ENCODE results near the gene CYRIA. TPM values are rescaled to one million over a fixed set of nuclear protein-coding genes. Genes with fewer than 3 reads are reported as not detected.

The CYRIA gene
- total and polyA plus RNA-seq, 8 donors: 11.6 to 21.3 (median 15.3) TPM

DNA sequence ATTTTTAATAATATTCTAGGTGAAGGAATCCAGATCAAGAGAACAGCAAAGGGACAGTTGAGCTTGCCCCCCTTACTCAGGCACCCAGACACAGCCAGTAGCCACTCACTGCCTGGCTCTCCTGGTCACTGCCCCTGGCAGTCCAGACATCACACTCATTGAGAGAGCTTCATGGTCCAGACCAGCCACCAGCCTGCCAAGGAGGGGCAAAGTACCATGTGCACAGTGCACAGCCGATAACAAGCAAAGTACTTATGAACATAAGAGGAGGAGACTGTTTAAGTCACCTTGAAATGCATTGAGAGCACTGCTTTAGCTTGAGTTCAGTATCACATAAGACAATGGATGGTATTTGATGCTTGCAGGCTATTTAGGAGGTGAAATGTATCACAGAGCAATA lies 21.6 kb upstream of the CYRIA start:
- TF ChIP-seq, protein P1, sequence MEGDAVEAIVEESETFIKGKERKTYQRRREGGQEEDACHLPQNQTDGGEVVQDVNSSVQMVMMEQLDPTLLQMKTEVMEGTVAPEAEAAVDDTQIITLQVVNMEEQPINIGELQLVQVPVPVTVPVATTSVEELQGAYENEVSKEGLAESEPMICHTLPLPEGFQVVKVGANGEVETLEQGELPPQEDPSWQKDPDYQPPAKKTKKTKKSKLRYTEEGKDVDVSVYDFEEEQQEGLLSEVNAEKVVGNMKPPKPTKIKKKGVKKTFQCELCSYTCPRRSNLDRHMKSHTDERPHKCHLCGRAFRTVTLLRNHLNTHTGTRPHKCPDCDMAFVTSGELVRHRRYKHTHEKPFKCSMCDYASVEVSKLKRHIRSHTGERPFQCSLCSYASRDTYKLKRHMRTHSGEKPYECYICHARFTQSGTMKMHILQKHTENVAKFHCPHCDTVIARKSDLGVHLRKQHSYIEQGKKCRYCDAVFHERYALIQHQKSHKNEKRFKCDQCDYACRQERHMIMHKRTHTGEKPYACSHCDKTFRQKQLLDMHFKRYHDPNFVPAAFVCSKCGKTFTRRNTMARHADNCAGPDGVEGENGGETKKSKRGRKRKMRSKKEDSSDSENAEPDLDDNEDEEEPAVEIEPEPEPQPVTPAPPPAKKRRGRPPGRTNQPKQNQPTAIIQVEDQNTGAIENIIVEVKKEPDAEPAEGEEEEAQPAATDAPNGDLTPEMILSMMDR (IDR thresholded peaks at IDR 0.05): no peak
- Histone ChIP-seq H3K27ac (no peak overlapping the region), H3K27me3 (no peaks in the 10 kb centered on the region), H3K9me3 (no peaks in the 10 kb centered on the region), H3K4me1 (no peaks in the 10 kb centered on the region), H3K4me3 (no peak overlapping the region), H3K36me3 (no peaks in the 10 kb centered on the region)
- DNase-seq (no peak), ATAC-seq (no peak)
- intact Hi-C loops (cut with DNase I): no loop called here

DNA sequence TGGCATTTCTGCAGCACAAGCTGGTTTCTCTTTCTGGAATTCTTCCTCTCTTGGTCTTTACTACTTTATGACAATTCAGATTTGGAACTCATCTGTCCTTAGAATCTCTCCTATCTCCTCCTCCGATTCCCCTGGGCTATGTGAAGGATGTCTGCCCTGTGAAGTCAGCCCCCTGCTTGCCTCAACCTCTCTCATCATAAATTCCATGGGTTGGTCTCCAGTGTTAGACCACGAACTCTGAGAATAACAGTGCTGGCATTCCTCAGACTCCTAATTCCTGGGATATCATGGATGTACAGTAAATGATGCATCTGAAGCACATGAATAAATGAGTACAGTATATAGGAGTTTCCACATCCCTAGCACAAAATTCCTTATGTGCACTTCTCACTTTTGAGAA lies 21.0 kb upstream of the CYRIA start:
- no peak overlapping the region for H3K27ac ChIP-seq
- no peaks in the 10 kb centered on the region for H3K36me3 ChIP-seq
- no peaks in the 10 kb centered on the region for H3K27me3 ChIP-seq
- H3K4me1 ChIP-seq: no peaks in the 10 kb centered on the region
- DNase-seq: no peak
- H3K9me3 ChIP-seq: no peaks in the 10 kb centered on the region
- TF ChIP-seq, protein P1 (IDR thresholded peaks at IDR 0.05): no peak
- ATAC-seq: no peak
- no peak overlapping the region for H3K4me3 ChIP-seq
- intact Hi-C loops (cut with DNase I): no loop called here

DNA sequence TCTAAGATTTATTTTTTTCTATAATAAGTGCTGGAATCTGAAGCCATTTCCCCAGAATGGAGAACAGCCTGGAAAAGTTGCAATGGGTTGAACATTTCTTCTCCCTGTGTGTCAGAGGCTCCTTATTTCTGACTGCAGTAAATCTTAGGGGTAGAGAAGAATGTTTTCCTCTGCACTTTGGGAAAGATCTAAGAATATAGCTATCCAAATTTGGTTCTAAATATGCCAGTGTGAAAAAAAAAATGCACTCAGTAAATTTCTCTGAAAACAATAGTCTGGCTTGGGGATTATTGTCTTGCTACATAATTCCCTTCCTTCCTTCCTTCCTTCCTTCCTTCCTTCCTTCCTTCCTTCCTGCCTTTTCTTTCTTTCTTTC lies 19.7 kb upstream of the CYRIA start:
- intact Hi-C loops (cut with DNase I): no loop called here

DNA sequence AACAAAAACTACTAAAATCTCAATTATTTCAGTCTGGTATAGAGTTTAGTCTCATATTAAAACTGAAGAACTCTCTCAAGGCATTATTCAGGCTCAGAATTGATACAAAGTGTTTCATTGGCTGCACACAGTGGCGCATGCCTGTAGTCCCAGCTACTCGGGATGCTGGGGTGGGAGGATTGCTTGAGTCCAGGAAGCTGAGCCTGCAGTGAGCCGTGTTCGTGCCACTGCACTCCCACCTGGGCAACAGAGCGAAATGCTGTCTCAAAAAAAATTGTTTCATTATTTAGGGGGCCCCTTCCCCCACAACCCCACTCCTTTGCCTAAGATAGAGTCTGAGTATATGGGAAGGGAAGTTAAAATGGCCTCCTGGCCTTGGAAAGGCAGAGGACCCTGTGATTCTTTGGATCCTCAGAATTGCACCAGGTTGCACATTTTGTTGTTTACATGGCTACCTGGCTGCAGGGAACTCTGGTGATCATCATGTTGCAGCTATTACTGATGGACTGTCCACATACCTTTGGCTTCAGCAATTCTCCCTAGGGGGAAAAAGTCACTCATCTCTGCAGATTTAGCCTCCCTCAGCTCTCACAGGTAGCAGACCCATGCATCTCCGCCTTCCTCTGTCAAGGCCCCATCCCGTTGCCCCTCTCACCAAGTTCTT lies 19.2 kb upstream of the CYRIA start:
- no peak for DNase-seq
- intact Hi-C loops (cut with DNase I): no loop called here
- TF ChIP-seq, protein P1 (IDR thresholded peaks at IDR 0.05): no peak
- H3K27ac ChIP-seq: no peak overlapping the region
- no peak overlapping the region for H3K4me3 ChIP-seq
- H3K4me1 ChIP-seq: no peaks in the 10 kb centered on the region
- no peaks in the 10 kb centered on the region for H3K27me3 ChIP-seq
- ATAC-seq: no peak
- no peaks in the 10 kb centered on the region for H3K9me3 ChIP-seq
- H3K36me3 ChIP-seq: no peaks in the 10 kb centered on the region

More for the DNA sequence above, 19.7 kb upstream of the CYRIA start:
- ATAC-seq (no peak), DNase-seq (no peak)
- no peaks in the 10 kb centered on the region for H3K36me3 ChIP-seq
- no peaks in the 10 kb centered on the region for H3K9me3 ChIP-seq
- no peaks in the 10 kb centered on the region for H3K27me3 ChIP-seq
- TF ChIP-seq, protein P1 (IDR thresholded peaks at IDR 0.05): no peak
- H3K27ac ChIP-seq: no peak overlapping the region
- no peaks in the 10 kb centered on the region for H3K4me1 ChIP-seq
- H3K4me3 ChIP-seq: no peak overlapping the region

DNA sequence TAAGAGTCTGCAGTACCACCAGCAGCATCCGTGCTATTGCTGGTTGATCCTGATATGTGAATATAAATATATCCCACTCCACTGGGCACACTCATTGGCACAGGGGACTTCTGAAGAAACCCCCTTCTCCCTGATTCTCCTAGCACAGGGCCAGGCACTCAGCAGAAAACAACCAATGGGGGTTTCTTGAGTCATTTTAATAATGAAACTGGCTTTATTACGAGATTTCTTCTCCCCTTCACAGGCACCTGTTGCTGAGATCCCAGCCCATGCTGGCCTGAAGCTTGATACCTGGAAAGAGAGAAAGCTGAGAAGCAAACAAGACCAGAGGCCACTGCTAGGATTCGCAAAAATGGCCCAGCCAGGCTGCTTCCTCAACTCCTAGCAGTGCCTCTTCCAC lies 17.9 kb upstream of the CYRIA start:
- no peak overlapping the region for H3K27ac ChIP-seq
- no peaks in the 10 kb centered on the region for H3K27me3 ChIP-seq
- TF ChIP-seq, protein P1 (IDR thresholded peaks at IDR 0.05): no peak
- intact Hi-C loops (cut with DNase I): no loop called here
- ATAC-seq (no peak), DNase-seq (no peak)
- no peaks in the 10 kb centered on the region for H3K9me3 ChIP-seq
- H3K4me1 ChIP-seq: no peaks in the 10 kb centered on the region
- no peaks in the 10 kb centered on the region for H3K36me3 ChIP-seq
- H3K4me3 ChIP-seq: no peak overlapping the region

Data from left lung (tissue), 10 donors.